Inferior parietal cortex (tissue), 1 donor: ENCODE measurements around the gene CDH23.

Experiments
- DNase-seq: peaks from one replicate; pipeline ENCODE4 v3.0.0-alpha.2; 2016; ENCODE audit errors: extremely low spot score

Gene CDH23

DNA sequence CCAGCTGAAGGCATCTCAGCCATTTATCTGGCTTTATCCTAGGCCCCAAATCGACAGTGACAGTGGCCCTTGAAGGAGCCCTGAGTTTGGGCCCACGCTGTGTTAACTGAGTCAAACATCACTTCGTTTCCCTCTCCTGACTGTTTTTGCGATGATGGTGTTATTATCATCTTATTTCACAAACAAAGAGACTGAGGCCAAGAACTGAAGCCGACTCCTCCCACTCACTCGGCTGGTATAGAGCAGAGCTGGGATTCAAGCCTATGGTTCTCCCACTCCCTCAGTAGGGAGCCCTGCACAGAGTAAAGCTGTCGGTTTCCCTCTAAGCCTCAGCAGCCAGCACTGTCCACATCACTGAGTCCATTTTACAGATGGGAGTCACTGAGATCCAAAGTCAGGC is 141.0 kb downstream of the CDH23 start:
- DNase-seq: no peak

DNA sequence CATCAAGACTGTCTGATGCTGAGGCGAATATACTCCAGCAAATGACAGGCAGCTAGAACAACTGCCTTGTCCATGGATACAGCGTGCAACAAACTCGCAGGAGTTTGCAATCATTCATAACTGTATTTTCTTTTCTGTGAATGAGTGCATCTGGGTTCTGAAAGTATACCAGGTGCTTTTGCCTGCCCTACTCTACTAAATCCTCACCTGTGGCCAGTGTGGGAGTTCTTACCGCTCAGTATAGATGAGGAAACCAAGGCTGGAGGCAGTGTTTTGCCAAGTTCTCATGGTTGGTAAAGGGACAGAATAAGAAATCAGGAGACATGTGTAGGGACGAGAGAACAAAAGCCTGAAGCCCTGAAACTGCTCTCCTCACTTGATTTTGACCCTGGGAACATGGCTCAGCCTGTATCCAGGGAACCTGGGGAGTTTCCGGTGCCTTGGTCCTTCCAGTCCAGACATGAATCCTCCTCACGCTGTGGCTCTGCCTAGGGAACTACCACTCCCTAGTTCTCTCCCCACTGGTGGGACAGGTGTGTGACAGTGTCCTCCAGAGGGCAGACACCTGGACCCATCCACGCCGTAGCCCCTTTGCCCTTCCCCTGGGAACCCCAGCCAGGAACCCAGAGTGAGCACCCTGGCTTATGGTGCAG is 142.0 kb downstream of the CDH23 start:
- DNase-seq: no peak

DNA sequence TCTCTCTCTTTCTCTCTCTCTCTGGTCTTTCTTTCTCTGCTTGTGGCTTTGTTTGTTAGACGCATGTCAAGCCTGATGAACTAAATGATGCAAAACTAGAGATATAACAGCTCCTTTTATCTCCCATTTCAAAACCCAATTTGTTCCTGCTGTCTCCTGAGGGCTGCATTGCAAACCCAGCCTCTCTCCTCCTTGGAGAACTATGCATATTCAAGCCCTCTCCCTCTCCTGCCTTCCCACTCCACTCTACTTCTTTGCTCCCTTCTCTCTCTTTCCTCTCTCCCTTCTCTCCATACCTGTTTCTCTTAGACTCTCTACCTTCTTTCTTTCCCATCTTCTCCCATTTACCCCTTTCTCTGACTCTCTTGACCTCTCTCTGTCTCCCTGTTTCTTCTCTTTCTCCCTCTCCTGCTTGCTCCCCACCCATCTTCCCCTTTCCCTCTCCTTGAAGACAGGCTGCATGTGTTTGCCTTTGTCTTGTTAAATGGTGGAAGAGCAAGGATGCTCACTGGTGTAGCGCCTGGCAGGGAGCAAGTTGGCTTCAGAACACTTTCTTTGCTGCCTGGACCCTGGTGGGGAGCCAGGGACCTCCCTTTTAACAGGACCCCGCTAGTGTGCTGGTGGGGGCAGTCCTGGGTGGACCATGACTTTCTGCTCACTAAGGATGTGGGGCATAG is 142.9 kb downstream of the CDH23 start:
- no peak for DNase-seq

DNA sequence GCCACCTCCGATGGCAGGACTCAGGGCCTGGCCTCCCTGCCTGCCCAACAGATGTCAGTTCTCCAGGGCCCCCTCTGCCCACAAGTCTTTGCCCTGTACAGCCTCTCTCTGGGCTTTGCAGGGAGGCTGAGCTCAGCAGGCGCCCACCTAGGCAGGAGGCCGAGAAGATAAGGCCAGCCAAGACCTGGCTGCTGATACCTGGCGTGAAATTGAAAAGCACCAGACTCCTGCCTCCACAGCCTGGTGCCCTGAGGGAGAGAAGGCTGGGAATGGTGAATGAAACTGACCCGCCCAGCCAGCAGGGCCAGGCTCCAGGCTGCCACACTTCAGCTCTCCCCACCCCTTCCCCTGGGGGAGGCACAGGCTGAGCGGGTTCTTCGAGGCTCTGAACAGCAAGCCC is 145.8 kb downstream of the CDH23 start:
- DNase-seq: no peak

DNA sequence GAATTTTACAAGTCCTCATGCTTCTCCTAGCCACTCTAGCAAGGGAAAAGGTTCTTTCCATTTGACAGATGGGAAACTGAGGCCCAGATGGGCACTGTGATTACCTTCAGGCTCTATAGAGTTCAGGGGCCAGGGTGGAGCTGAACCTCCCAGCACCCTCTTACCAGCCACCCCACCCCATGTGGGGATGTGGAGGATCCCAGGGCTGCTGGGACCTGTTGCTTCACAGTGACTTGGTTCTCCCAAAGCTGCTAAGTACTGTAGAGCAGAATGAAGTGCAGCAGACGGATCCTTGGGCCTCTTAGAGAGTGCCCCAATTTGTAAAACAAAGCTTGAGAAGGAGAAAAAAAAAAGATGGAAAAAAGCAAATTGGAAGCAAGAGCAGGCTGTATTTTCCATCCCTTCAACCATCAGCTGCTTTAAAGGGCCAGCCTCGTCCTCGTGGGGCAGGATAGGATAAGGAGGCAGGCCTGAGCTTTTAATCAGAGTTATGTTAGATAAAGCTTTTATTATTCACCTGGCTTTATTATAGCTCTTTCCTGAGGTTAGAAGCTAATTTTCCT is 147.0 kb downstream of the CDH23 start:
- DNase-seq: no peak

DNA sequence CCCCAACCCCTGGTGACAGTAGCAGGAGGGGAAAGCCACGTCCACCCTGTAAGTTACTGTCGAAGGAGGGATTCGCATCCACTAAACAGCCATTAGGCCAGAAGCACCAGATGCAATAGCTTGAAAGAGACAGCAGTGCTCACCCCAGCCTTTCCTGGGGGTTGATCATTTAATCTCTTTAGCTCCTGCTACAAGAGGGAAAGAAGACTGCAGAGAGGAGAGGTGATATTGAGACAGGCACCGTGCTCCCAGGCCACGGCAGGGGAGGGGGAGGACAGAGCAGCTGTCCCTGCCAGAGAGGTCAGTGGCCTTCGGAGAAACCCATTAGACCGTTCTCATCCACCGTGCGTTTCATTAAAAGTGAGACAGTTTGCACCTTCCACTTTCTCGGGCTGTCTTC is 148.3 kb downstream of the CDH23 start:
- DNase-seq: no peak

DNA sequence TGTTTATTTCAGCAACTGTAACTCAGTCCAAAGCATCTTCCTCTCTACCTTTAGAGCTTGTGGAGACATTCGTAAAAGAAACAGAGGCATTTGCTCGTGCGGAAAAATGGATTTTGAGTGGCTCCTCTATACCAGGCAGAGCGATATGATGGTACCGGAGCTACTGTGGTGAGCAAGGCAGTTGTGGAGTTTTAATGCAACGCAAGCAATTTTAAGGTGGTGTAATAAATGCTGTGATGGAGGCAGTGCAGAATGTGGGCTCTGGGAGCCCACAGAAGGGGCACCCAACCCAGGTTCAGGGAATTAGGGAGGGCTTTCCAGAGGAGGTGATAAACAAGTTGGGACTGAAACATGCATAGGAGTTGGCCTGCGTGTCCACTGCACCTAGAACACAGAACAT is 149.5 kb downstream of the CDH23 start:
- DNase-seq: no peak

DNA sequence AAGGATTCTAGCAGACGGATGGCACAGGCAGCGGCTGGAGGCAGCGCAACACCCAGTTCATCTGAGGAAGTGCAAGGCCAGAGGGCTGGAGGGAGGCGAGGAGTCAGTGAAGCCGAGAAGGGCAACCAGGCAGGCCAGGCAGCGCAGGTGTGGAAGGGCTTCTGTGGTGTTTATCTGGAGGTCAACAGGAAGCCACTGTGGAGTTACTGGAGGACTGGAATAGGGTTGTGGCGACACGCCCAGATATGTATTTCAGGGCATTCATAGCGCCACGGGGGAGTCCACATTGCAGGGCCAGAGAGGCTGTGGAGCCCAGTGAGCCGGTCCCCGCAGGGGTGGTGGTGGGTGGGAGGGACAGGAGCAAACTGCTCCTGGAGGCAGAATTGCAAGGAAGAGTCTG is 150.6 kb downstream of the CDH23 start:
- no peak for DNase-seq

DNA sequence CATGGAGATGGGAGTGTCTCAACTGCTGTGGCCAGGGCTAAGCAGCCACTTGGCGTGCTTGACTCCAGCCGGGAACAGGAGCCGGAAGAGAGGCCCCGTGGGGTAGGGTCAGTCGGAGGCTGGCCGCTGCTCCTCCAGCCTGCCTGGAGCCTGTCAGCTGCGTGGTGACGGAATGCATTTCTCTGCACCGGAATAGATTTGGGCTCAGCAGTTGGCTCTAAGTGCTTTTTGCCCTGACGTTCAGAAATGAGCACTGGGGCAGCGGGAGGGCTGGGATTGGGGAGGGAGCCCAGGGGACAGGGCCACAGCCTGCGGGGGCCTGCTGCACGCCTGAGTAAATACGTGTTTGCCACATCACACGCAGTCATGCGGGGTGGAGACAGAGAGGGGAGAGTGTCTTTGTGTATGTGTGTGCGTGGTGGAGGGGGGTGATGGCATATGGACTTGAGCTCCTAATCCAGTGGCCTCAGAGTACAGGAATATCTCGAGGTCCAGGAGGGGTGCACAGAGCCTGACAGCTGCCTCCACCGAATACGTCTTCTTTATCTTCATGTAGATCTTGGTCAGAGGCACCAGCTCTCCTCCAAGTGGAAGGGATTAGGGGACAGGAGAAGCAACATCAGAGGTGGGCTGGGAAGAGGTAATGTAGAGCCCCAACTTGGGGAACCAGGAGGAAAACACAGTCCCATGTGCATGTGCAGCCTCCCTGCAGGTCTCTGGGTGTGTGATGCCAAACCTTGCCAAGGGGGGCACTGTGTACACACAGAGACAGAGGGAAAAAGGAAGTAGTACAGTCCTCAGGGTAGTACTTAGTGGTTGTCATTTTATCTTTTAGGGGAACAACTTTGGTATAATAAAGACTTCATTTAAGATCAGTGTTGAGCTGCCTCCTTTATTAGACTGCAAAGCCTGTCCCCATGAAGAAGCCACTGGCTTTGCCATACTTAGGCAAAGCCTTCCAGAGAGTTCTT is 151.4 kb downstream of the CDH23 start:
- no peak for DNase-seq

DNA sequence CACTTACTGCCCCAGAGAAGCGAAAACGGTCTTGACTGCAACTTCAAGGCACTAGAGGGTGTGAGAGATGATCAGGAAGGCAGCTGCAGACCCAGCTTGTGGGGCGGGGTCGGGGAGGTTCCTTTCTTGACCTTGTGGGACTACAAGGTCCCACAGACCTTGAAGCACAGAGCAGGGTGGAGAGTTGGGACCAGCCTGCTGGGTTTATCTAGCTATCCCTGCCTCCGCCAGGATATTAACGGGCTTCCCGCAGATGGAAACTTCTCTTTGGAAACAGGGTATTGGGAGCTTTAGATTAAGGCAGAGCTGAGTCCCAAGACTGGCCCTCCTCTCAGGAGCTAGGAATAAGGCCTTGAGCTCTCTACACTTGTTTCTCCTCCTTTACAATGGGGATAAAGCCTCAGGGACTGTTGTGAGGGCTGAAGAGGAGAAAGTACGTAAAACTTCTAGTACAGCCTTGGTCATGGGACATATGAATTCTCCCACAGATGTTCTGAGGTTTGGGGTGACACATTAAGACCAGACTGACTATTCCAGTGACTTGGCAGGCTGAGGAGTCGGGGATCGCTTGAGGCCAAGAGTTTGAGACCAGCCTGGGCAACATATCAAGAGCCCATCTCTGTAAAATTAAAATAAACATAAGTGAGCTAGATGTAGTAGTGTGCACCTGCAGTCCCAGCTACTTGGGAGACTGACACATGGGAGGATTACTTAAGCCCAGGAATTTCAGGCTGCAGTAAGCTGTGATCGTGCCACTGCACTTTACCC is 153.2 kb downstream of the CDH23 start:
- no peak for DNase-seq

DNA sequence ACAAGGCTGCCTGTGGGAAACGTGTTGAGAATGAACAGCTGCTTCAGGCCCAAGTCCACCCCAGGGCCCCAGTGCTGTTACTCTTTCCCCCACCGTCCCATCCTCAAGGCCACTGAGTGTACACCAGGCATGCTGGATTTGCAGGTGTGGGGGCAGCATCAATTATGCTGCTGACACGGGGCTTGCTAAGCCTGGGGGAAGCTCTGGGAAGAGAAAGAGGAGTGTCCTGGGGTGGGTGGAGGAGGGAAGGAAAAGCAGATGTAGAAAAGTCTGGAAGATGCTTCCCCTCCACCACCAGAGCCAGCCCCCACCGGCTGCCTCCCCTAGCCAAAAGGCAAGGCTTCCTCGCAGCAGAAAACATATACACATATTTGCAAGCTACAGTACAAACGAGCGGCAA is 153.9 kb downstream of the CDH23 start:
- DNase-seq: no peak

DNA sequence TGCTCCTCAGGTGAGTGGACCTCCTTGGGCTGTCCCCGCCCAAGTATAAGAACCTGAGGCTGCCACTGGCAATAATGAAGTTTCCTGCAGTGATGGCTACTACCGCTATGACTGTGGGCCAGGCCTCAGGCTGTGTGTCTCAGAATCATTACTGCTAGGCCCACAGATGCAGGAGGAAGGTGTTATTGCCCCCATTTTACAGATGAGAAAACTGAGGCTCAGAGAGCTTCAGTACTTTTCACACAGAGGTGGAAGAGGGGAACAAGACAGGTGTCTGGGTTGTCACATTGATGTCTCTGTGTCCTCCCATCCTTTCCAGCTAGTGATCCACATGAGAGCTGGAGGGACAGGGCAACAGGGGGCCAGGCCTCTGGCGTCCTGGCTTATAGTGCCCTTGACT is 155.2 kb downstream of the CDH23 start:
- no peak for DNase-seq

DNA sequence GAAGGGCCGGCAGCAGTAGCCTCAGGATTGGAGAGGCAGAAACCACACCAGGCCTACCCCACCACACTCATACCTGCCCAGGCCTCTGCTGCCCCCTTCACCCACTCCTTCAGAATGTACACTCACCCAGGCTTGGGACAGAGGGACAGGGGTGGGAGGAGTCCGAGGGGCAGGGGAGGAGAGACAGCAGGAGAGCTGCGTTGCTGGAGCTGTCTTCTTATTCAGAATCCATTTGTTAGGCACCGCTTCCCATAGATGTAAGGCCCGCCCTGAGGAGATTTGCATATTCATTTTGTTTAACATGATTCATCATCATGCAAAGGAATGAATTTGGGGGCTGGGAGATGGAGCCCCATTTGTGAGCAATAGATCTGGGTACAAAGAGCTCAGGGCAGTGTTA is 156.7 kb downstream of the CDH23 start:
- no peak for DNase-seq

DNA sequence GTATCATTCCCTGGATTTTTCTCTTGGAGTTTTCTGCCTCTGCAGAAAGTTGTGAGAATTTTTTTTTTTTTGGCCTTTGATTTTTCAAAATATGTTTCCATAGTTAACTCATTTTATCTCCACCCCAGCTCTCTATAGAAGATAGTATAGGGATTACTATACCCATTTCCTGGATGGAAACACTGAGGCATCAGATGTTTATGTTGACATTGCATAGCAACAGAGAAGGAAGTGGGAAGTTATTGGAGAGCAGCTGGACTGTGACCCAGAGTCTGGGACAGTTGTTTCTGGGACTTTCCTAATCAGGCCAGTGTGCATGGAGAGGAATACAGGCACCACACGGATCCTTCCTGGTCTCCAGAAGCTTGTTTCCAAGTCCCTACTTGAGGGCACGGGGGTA is 158.0 kb downstream of the CDH23 start:
- no peak for DNase-seq

DNA sequence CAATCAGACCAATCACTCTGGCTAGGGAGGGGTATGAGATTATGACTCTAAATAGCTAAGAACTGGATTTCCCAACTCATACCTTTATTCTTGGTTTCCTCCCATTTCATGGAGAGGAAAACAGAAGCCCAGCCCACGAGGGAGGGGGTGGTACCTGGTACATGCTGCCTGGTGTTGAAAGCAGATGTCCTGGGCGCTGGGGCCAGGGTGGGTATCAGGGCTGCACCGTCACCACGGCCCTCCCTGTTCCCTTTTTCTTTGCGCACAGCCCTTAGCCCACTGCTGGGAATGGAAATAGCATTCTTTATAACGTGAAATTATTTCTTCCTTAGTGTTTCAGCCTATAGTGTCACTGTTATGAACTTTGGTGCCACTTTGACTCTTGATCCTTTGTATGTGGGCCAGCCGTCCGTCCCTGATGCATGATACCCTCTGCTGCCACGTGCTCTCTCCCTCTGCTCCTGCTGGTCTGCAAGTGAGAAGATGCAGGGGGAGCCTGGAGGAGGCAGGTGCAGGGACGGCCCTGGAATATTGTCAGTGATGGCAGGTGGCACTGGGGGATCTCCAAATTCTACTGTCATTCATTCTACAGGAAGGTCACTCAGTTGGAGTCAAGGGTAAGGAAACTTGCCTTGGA is 158.5 kb downstream of the CDH23 start:
- DNase-seq: no peak

DNA sequence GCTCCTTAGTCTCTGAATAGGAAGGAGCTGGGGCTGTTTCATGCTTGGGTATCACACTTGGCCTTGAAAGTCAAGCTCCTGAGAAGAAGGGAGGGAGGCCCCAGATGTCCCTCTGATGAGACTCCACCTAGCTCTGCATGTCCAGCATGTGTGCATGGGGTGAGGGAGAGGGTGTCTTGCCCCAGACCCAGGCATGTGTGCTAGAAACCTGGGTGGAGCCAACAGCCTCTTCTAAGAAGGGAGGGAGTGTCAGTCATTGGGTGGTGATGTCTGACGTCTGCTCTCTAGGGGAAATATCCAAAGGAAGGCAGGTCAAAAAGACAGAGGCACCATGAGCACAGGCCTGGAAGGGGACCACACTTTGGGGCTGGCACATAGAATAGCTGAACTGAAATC is 159.0 kb downstream of the CDH23 start:
- DNase-seq: no peak

DNA sequence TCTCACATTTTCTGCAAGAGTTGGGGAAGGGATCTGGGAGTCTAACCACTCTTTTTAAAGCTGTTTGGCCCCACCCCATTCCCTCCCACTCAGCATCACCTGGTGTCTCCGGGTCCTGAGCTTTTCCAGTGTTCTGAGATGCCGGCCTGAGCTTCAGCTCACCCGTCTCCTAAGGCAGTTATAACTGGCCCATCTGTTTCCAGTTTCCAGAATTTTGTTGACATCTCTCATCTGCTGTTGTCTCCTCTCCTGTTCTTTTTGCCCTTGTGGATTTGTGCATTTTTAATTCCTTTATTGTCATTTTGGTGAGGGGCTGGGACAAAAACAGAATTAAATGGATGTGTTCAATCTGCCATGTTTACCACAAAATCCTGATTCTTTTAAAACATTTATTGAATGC is 162.3 kb downstream of the CDH23 start:
- no peak for DNase-seq

DNA sequence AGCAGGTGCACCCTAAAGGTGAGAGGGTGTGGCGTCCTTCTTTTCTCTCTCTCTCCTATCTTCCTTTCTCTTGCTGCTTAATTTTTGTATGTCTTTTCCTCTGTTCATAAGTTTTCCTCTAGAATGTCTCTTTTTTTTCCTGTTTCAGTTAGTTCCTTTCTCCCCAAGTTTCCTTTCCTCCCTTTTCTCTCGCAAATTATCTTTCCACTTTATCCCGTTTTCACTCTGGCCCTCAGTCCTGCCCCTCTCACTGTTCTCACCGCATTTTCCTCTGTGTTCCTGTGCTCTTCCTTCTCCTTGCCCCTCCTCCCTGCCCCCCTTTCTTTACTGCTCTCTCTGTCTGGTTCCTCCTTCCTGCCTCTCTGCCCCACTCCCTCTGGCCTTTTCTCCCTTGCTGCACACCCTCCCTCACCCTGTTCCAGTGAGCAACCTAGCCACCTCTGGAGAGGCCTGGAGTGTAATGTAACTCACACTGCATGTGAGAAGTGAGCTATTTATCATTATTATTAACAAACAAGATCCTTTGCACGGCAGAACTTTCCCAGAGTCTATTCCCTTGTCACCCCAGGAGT is 164.4 kb downstream of the CDH23 start:
- no peak for DNase-seq

DNA sequence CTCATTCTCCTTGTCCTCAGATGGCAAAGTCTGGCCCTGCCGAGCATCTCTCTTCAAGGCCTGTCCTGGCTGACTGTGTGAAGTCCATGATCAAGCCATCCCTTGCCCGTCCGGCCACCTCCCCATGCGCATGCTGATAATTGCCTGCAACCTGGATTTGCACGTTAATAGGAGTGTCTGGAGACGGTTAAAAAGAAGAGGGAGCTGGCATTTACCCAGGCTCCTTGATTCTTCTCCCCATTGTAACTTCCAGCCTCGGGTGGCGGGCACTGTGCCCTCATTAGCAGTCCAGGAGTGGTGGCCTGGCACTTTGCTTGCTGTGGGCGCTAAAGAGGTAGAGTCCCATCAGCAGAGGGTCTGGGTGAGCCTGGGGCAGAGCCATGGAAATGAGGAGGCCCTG is 165.5 kb downstream of the CDH23 start:
- no peak for DNase-seq

DNA sequence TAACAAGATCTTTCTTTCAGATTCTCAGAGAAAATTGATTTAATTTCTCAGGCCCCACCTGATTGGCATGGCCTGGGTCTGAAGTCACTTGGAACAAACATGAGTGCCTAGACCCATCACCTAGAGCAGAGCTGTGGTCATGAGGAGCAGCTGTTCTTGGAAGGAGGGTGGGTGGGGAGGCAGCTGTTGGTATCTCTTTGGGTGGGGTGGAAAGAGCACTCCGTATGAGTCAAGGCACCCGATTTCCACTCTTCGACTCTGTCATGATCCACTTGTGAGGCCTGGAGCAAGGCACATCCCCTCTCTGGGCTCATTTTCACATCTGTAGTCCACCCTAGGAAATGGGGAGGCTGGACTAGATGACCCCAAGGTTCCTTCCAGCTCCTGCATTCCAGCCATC is 166.2 kb downstream of the CDH23 start:
- no peak for DNase-seq
